SK-N-DZ (cell line): ENCODE measurements around the gene SLC9A2.

Experiments
- DNase-seq: peaks from one replicate; pipeline ENCODE4 v3.0.0-alpha.2; 2015; ENCODE audit warnings: low spot score

The SLC9A2 gene

DNA sequence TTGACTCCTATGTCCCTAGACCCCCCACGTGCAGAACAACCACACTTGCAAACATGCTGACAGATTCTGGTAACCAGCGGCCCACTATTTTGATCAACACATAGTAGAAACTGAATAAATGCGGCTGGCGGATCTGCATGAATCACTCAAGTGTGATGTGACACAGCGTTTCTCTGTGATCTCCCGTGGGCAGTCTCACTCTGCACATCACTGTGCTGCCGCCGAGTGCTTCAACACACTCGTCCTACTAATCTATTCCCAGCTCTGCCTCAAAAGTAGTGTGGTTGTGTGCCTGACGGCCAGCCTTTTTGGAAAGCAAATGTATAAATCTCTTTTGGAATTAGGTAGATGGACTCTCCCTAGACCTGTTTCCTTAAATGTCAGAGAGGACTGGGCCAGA is 105.2 kb downstream of the SLC9A2 start:
- DNase-seq = no peak

DNA sequence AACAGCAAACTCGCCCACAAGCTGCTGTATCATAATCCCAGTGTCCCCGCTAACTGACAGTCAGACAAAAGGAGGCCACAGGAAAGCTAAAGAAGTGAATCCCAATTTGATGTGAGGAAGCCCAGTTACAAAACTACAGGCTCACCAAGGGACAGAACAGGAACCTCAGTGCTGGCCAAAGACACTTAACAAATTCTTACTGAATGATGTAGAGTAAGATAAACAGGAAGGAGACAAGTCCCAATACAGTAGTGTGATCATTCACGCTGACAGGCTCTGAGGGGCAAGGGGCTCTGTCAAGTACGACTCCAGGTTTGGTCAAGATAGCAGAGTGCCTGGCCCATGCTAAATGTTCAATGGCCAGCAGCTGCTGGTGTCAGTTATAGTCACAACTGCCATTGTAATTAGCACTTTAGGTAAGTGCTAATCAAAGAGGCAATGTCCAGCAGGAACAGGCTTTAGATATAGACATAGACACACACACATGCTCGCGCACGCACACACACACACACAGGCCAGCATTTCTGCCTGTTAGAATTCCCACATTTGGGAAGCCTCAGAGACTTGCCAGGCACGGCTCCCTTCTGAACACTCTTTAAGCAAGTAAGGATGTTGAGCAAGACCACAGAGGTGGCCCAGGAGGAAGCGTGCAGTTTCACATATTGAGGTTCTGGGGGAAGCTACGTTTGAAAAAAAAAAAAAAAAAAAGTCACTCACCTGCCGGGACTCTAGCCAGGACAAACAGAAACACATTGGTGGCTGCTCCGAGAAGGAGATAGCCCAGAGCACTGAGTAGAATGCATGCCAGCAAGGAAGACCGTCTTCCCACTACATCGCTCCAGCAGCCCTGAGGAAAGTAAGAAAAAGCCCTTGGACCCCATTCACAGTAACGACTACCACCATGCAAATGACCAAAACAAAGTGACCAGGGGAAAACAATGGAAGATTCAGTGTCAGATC is 107.1 kb downstream of the SLC9A2 start:
- DNase-seq = no peak

DNA sequence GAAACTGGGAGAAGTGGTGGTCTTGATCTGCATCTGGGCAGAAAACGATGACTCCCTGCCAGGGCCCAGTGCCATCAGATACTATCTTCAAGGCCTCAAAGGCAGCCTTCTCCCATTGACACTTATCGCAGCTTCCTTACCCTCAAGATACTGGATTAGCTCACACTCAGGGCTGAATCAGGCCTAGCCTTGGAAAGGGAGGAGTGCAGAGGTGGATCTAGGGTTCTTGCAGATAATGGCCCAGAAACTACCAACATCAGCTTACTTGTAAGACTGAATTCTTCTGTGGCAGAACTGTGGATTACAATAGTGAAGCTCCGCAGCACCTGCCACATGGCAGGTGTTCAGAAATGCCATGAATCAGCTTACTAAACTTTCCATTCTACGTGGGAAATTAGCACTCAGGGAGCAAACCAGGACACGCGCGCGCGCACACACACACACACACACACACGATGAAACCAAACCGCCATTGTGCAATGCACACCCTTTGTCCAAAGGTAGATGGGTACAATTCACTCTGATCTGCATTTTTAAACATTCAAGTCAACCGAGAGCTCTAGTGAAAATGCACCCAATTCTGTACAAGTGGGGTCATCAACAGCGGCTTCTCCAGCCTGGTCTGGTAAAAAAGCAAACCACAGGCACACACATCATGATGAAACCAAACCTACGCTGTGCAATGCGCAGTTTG is 116.2 kb downstream of the SLC9A2 start:
- DNase-seq = peak; percentile 21

DNA sequence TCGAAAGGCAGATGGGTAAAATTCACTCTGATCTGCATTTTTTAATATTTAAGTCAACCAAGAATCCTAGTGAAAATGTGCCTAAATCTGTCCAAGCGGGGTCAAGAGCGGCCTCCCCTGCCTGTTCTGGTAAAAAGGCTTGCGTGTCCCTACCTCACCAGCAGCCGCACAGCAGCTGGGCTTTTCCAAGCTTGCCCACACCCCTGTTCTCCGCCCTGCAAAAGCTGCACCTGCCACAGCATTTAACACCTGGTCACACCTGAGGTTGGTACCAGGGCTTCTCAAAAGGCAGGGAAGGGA is 116.7 kb downstream of the SLC9A2 start:
- DNase-seq = no peak

DNA sequence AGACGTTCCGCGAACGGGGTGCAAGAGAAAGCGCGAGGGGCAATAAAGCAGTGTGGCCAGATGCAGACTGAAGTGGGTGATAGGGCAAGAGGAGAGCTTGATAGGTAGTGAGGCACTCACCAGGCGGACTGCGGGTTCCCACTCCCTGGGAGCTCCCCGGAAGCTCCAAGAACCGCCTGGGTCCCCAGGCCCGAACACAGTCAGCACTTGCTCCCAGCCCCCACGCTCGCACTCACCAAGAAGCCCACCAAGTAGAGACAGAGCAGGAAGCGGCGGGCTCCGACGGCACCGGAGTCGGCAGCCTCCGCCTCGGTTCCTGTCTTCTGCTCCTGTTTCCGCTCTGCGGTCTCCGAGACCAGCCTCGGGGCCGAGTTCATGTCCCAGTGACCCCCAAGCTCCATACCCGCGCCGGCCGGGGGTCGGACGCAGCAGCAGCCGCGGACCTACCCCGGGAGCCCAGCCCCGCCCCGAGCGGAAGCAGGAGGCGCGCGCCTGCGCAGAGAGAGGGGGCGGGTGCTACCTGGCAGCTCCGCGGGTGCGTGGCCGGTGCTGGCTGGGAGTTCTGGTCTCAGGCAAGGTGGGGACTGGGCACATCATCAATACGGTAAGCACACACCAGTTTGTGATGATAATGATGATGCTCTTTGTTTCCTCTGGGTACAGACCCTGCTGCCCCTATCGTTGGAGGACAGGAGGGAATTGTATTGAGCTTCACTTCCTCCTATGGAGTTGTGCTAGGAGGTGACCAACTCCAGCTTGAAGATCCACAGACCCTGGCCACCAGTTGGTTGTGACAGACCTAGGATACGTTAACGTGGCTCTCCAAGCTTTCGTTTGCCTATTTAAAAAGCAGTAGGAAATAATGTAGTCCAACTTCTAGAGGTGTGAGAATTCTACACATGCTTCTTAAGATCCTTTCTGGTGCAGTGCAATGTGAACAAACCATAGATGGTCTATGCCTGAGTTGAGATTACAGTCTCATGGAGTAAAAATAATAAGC is 117.4 kb downstream of the SLC9A2 start:
- peak; percentile 76 for DNase-seq

DNA sequence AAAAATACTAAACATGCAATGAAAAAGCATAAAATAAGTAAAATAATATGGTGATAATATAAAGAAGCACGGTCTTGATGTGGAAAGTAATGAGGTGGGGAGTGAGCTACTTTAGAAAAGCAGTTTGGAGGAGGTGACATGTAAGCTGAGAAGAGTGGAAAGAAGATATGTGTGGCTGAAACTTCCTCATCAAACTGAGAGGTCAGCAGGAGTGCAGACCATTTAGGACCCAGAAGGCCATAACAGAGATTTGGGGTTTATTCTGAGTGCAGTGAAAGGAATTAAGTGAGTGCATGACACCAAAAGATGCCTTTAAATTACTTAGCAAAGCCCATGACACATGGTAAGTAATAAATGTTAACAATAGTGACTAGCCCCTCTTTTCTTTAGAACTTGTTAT is 118.1 kb downstream of the SLC9A2 start:
- DNase-seq = no peak

DNA sequence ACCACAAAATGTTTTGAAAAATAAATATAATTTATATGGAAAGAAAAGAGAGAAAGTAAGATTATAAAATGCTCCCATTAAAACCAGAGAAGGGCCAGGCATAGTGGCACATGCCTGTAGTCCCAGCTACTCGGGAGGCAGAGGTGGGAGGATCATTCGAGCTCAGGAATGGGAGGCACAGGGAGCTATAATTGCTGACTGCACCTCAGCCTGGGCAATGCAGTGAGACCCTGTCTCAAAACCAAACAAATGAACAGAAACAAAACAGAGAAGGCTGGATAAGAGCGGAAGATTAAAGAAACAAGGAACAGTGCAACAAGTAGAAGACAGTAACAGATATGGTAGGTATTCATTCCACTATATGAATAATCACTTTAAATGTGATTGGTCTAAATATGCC is 123.9 kb downstream of the SLC9A2 start:
- DNase-seq = no peak

DNA sequence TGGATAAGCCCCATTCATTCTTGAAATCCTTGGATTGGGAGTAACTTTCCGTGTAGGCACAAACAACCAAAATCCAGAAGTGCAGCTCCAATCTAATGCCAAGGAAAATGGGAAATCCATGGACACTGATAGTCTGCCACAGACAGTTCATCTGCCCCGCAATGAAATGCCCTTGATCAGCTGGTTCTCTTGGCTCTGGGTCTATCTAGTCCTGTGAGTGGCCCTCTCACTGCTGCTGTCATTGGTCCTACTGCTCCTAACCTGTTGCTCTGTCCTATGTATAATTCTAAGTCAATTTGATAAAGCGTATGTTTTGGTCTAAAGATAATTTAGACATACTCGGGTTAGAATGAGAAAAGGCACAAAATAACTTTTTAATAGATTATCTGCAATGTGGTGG is 128.8 kb downstream of the SLC9A2 start:
- DNase-seq = no peak

DNA sequence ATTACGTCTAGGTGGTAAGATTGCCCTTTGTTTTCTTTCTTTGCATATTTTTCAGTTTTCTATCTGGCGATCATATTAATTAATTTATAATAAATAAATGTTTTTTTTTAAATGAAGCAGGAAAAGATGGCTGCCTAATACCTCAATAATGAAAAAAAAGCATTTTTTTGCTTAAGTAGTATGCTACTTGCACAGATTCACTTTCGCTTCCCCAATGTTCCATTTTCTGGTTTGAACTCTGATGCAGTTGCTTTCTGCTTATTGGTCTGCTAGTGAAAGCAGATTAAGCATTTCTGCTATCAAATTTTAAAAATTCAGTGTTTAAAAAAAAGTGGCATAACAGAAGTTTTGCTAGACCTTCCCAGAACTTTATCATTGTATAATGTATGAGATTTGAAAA is 130.6 kb downstream of the SLC9A2 start:
- DNase-seq = no peak

DNA sequence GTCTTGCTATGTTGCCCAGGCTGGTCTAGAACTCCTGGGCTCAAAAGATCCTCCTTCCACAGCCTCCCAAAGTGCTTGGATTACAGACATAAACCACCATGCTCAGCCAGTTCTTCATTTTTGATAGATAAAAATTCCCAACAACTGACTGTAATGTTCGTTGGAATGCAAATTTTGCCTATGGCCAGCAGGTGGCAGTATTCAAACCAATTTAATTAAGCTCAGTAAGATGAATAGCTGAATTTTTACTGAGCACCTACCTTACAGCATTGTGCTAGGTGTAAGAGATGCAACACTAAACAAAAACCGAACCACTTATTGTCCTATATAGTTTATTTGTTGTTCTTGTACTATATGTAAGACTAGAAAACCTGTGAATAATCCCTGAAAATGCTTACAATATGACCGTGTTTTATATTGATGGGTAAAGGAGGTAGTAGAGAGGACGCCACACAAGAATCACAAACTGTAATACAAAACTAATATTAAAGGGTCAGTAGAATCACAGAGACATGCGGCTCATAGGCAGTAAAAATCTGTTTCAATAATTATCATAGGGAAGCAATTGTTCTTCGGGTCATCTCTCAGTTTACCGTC is 134.3 kb downstream of the SLC9A2 start:
- peak; percentile 61 for DNase-seq

DNA sequence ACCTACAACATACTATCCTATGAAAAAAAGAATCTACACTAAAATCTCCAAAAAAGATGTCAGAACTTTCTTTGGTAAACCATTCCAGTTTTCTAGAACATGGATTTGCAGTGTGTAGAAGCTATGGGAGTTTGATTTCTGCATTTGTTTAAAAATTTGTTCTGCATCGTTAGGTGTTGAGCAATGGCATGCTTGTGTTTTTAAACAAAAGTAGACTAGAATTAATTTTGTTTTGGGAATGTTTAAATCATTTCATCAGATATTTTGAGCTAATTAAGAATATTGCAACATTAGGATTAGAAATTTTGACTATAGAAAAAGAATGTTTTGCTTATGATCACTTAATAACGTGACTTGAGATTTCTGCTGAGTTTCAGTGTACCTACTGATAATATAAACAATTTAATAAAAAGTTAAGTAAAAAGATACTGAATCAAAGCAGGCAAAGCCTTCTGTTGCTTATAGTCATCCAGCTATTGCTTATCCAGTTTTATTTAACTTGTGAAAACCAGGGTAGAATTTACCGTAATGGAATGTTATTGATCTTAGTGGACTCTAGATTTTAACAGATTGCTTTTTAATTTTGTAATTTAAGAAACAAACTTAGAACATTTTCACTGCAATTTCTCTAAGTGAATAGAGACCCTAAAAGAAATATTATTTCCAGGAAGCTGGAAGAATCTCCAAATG is 135.2 kb downstream of the SLC9A2 start:
- no peak for DNase-seq

DNA sequence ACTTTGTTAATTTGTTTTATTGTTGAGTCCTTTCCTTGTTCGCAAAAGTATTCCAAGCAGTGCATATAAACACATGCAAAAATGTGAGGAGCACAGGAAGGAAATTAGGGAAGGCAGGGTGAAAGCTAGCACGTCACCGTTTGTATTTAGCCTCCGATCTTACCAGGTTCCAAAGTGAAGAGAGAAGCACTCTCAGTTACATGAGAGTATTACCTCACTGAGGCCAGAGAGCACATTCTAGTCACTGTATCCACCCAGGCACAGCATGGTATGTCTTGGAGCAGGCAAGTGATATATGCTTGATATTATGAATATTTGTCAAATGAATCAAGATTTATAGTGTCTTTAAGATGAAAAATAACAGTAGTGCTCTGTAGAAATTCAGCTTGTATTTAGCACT is 135.9 kb downstream of the SLC9A2 start:
- DNase-seq = no peak

DNA sequence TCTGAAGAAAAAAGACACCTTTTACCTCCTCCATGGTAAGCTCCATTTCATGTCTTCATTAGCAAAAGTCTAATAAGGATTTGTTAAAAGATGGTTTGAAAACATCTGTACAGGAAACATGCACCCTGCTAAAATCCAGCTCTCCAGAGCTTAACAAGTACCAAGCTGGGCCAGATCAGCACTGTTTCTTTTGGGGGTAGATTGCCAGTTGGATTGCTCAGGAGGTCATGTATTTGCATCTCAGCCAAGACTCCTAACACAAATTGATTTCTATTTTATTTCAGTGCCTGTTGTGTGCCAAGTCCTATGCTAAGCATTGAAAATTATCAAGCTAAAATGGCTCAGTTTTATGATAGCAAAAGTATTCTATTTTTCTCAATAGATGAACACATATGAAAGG is 139.1 kb downstream of the SLC9A2 start:
- DNase-seq = no peak
